Hepatocyte (in vitro differentiated cells): ENCODE data around the gene PRPF31.

Experiments used
- CTCF ChIP-seq: fragments of 200-600 bp; sonication (generic); IDR thresholded peaks from 2 replicates; pipeline ENCODE4 v1.5.1; 2016; ENCODE audit warnings: antibody characterized with exemption, mild to moderate bottlenecking; ENCODE audit not compliant: poor library complexity
- EZH2phosphoT487 ChIP-seq: fragments of 200-600 bp; sonication (generic); IDR thresholded peaks from one replicate; pipeline ENCODE4 v1.6.1; 2018; ENCODE audit warnings: antibody characterized with exemption, mild to moderate bottlenecking, low read depth, moderate library complexity; ENCODE audit not compliant: unreplicated experiment, severe bottlenecking

- no peak for TF ChIP-seq CTCF
- TF ChIP-seq EZH2phosphoT487 = no peak
These were observed 34.5 kb upstream of the PRPF31 start, which contains the start of gene TARM1 for GRCh38 chr19:54081032-54081431.
